Measurements from ENCODE around the gene DNAH17. TPM values are rescaled to one million over a fixed set of nuclear protein-coding genes. Genes with fewer than 3 reads are reported as not detected.

DNAH17 gene
- polyA plus RNA-seq, 4 donors, result 0.57 to 3.6 TPM; not detected in 2

- 65 to 83% (median 75%) methylated on average over 6 of the region's 6 CpGs for WGBS, 3 donors
- Histone ChIP-seq H3K36me3 (ENCODE audit: control insufficient read depth in 3 of 3, insufficient read depth in 2 of 3, low read depth in 1 of 3, low read length in 3 of 3) (no peaks in the 10 kb centered on the region), H3K27ac (ENCODE audit: low read depth in 1 of 3, low read length in 2 of 3) (no peak overlapping the region), H3K27me3 (ENCODE audit: control insufficient read depth in 3 of 3, insufficient read depth in 3 of 3, low read length in 3 of 3) (peaks cover 0 to 3% (median 0%) of the 10 kb centered on the region in 3 donors), H3K4me3 (ENCODE audit: low read depth in 1 of 3, low read length in 3 of 3) (no peak overlapping the region), H3K9me3 (ENCODE audit: control insufficient read depth in 2 of 2, insufficient read depth in 1 of 2, low read depth in 1 of 2, low read length in 1 of 2) (peaks cover 0 to 13% of the 10 kb centered on the region in 2 donors), H3K4me1 (ENCODE audit: control insufficient read depth in 3 of 3, insufficient read depth in 2 of 3, low read depth in 1 of 3, low read length in 2 of 3) (no peaks in the 10 kb centered on the region)
- FAIRE-seq (no peak), DNase-seq (no peak)
These were observed 26.7 kb downstream of the DNAH17 start for GRCh38 chr17:78550464-78550863.

- no peak for FAIRE-seq
- Histone ChIP-seq H3K36me3 (ENCODE audit: control insufficient read depth in 3 of 3, insufficient read depth in 2 of 3, low read depth in 1 of 3, low read length in 3 of 3) (no peaks in the 10 kb centered on the region), H3K4me1 (ENCODE audit: control insufficient read depth in 3 of 3, insufficient read depth in 2 of 3, low read depth in 1 of 3, low read length in 2 of 3) (no peaks in the 10 kb centered on the region), H3K4me3 (ENCODE audit: low read depth in 1 of 3, low read length in 3 of 3) (no peak overlapping the region), H3K27ac (ENCODE audit: low read depth in 1 of 3, low read length in 2 of 3) (no peak overlapping the region), H3K27me3 (ENCODE audit: control insufficient read depth in 3 of 3, insufficient read depth in 3 of 3, low read length in 3 of 3) (peaks cover 0 to 3% (median 0%) of the 10 kb centered on the region in 3 donors), H3K9me3 (ENCODE audit: control insufficient read depth in 2 of 2, insufficient read depth in 1 of 2, low read depth in 1 of 2, low read length in 1 of 2) (peaks cover 0 to 13% of the 10 kb centered on the region in 2 donors)
- 73 to 89% (median 84%) methylated on average over 5 of the region's 5 CpGs for WGBS, 3 donors
- no peak for DNase-seq
These were observed 28.5 kb downstream of the DNAH17 start for GRCh38 chr17:78548725-78549124.

DNA sequence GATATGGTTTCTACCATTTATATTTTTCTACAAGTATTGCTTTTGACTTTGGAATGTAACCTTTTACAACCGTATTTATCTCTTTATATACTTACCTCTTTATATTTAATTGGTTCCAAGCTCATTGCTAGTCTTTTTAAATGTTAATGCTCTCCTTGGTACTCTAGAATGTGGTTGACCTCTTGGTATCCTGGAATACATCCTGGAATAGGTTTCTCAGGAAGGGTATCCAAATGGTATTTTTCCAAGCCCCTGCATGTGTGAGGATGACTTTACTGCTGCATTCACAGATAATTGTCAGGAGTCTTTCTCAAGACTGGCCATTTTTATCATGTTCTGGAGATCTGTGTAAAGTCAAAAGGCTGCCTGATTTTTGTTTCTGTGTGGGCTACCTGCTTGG lies 30.2 kb downstream of the DNAH17 start:
- H3K4me3 ChIP-seq (ENCODE audit: low read depth in 1 of 3, low read length in 3 of 3), result no peak overlapping the region
- no peaks in the 10 kb centered on the region for H3K36me3 ChIP-seq (ENCODE audit: control insufficient read depth in 3 of 3, insufficient read depth in 2 of 3, low read depth in 1 of 3, low read length in 3 of 3)
- peaks cover 0 to 3% (median 0%) of the 10 kb centered on the region in 3 donors for H3K27me3 ChIP-seq (ENCODE audit: control insufficient read depth in 3 of 3, insufficient read depth in 3 of 3, low read length in 3 of 3)
- DNase-seq (no peak), FAIRE-seq (no peak)
- no peaks in the 10 kb centered on the region for H3K4me1 ChIP-seq (ENCODE audit: control insufficient read depth in 3 of 3, insufficient read depth in 2 of 3, low read depth in 1 of 3, low read length in 2 of 3)
- no peak overlapping the region for H3K27ac ChIP-seq (ENCODE audit: low read depth in 1 of 3, low read length in 2 of 3)
- 56 to 74% (median 61%) methylated on average over 1 of the region's 1 CpG for WGBS, 3 donors
- H3K9me3 ChIP-seq (ENCODE audit: control insufficient read depth in 2 of 2, insufficient read depth in 1 of 2, low read depth in 1 of 2, low read length in 1 of 2), result peaks cover 0 to 15% of the 10 kb centered on the region in 2 donors

DNA sequence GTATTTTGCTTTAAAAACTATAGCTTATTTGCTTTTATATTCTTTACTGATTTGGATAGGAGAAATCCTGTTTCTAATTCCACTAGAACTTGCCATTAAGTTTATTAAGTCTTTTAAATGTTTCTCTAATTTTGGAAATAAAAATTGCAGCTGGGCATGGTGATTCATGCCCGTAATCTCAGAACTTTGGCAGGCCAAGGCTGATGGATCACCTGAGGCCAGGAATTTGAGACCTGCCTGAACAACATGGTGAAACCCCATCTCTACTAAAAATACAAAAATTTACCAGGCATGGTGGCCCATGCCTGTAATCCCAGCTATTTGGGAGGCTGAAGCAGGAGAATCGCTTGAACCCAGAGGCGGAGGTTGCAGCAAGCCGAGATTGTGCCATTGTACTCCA lies 30.7 kb downstream of the DNAH17 start:
- H3K27me3 ChIP-seq (ENCODE audit: control insufficient read depth in 3 of 3, insufficient read depth in 3 of 3, low read length in 3 of 3), result peaks cover 0 to 3% (median 0%) of the 10 kb centered on the region in 3 donors
- H3K9me3 ChIP-seq (ENCODE audit: control insufficient read depth in 2 of 2, insufficient read depth in 1 of 2, low read depth in 1 of 2, low read length in 1 of 2), result peaks cover 0 to 15% of the 10 kb centered on the region in 2 donors
- WGBS, 3 donors, result 96 to 97% (median 97%) methylated on average over 4 of the region's 4 CpGs
- no peaks in the 10 kb centered on the region for H3K36me3 ChIP-seq (ENCODE audit: control insufficient read depth in 3 of 3, insufficient read depth in 2 of 3, low read depth in 1 of 3, low read length in 3 of 3)
- H3K4me3 ChIP-seq (ENCODE audit: low read depth in 1 of 3, low read length in 3 of 3), result no peak overlapping the region
- no peaks in the 10 kb centered on the region for H3K4me1 ChIP-seq (ENCODE audit: control insufficient read depth in 3 of 3, insufficient read depth in 2 of 3, low read depth in 1 of 3, low read length in 2 of 3)
- no peak for FAIRE-seq
- no peak overlapping the region for H3K27ac ChIP-seq (ENCODE audit: low read depth in 1 of 3, low read length in 2 of 3)
- DNase-seq, result no peak

GRCh38 chr17:78544881-78545755 lies 32.1 kb downstream of the DNAH17 start:
- FAIRE-seq (no peak), DNase-seq (no peak)
- Histone ChIP-seq H3K36me3 (ENCODE audit: control insufficient read depth in 3 of 3, insufficient read depth in 2 of 3, low read depth in 1 of 3, low read length in 3 of 3) (no peaks in the 10 kb centered on the region), H3K4me1 (ENCODE audit: control insufficient read depth in 3 of 3, insufficient read depth in 2 of 3, low read depth in 1 of 3, low read length in 2 of 3) (no peaks in the 10 kb centered on the region), H3K27ac (ENCODE audit: low read depth in 1 of 3, low read length in 2 of 3) (no peak overlapping the region), H3K27me3 (ENCODE audit: control insufficient read depth in 3 of 3, insufficient read depth in 3 of 3, low read length in 3 of 3) (peaks cover 0 to 1% (median 0%) of the 10 kb centered on the region in 3 donors), H3K9me3 (ENCODE audit: control insufficient read depth in 2 of 2, insufficient read depth in 1 of 2, low read depth in 1 of 2, low read length in 1 of 2) (peaks cover 0 to 10% of the 10 kb centered on the region in 2 donors), H3K4me3 (ENCODE audit: low read depth in 1 of 3, low read length in 3 of 3) (no peak overlapping the region)
- WGBS, 3 donors, result 50 to 67% (median 62%) methylated on average over 17 of the region's 17 CpGs

DNA sequence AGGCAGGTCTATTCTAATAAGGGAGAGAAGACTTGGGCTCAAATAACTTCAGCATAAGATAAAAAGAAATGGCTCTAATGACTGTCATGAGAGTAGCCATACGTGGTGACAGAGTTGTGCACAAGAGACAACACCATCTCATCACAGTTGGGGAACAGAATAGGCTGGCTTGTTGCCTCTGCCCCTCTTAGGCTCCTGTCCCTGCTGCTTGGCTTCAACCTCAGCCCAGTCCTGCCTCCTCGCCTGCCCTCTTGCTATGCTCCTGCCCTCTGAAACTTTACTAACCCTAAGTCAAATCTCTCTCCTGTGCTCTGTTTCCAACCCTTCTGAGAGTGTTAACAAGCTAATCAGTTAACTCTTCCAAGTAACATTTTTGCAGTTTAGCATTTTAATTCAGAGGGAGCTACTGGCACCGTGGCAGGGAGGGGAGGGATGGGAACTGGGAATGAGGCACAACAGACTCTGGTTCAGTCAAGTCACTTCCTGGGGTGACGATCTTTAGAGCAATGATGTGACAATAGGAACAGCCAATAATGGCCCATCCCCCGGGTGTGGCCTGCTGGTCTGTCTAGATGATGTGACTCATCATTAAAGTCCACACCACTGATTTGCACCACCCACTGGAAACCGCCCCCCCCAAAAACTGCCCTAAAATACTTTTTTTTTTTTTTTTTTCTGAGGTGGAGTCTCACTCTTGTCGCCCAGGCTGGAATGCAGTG lies 35.5 kb downstream of the DNAH17 start:
- Histone ChIP-seq H3K9me3 (ENCODE audit: control insufficient read depth in 2 of 2, insufficient read depth in 1 of 2, low read depth in 1 of 2, low read length in 1 of 2) (peaks cover 0 to 5% of the 10 kb centered on the region in 2 donors), H3K36me3 (ENCODE audit: control insufficient read depth in 3 of 3, insufficient read depth in 2 of 3, low read depth in 1 of 3, low read length in 3 of 3) (no peaks in the 10 kb centered on the region), H3K27me3 (ENCODE audit: control insufficient read depth in 3 of 3, insufficient read depth in 3 of 3, low read length in 3 of 3) (no peaks in the 10 kb centered on the region), H3K27ac (ENCODE audit: low read depth in 1 of 3, low read length in 2 of 3) (no peak overlapping the region), H3K4me3 (ENCODE audit: low read depth in 1 of 3, low read length in 3 of 3) (no peak overlapping the region), H3K4me1 (ENCODE audit: control insufficient read depth in 3 of 3, insufficient read depth in 2 of 3, low read depth in 1 of 3, low read length in 2 of 3) (no peaks in the 10 kb centered on the region)
- DNase-seq (peak in 1 of 2 donors; percentile 10), FAIRE-seq (no peak)
- WGBS, 3 donors, result 57 to 72% (median 58%) methylated on average over 6 to 7 of the region's 7 CpGs

- Histone ChIP-seq H3K4me3 (ENCODE audit: low read depth in 1 of 3, low read length in 3 of 3) (no peak overlapping the region), H3K4me1 (ENCODE audit: control insufficient read depth in 3 of 3, insufficient read depth in 2 of 3, low read depth in 1 of 3, low read length in 2 of 3) (no peaks in the 10 kb centered on the region), H3K9me3 (ENCODE audit: control insufficient read depth in 2 of 2, insufficient read depth in 1 of 2, low read depth in 1 of 2, low read length in 1 of 2) (peaks cover 0 to 2% of the 10 kb centered on the region in 2 donors), H3K27me3 (ENCODE audit: control insufficient read depth in 3 of 3, insufficient read depth in 3 of 3, low read length in 3 of 3) (no peaks in the 10 kb centered on the region), H3K27ac (ENCODE audit: low read depth in 1 of 3, low read length in 2 of 3) (no peak overlapping the region), H3K36me3 (ENCODE audit: control insufficient read depth in 3 of 3, insufficient read depth in 2 of 3, low read depth in 1 of 3, low read length in 3 of 3) (no peaks in the 10 kb centered on the region)
- WGBS, 3 donors, result 89 to 95% (median 93%) methylated on average over 11 of the region's 11 CpGs
- FAIRE-seq, result no peak
- no peak for DNase-seq
These were observed 37.4 kb downstream of the DNAH17 start for GRCh38 chr17:78539781-78540180.

GRCh38 chr17:78538033-78538776 lies 39.0 kb downstream of the DNAH17 start:
- 70 to 82% (median 70%) methylated on average over 10 of the region's 10 CpGs for WGBS, 3 donors

More at GRCh38 chr17:78538033-78538776, 39.0 kb downstream of the DNAH17 start:
- Histone ChIP-seq H3K27me3 (ENCODE audit: control insufficient read depth in 3 of 3, insufficient read depth in 3 of 3, low read length in 3 of 3) (no peaks in the 10 kb centered on the region), H3K4me1 (ENCODE audit: control insufficient read depth in 3 of 3, insufficient read depth in 2 of 3, low read depth in 1 of 3, low read length in 2 of 3) (no peaks in the 10 kb centered on the region), H3K4me3 (ENCODE audit: low read depth in 1 of 3, low read length in 3 of 3) (no peak overlapping the region), H3K9me3 (ENCODE audit: control insufficient read depth in 2 of 2, insufficient read depth in 1 of 2, low read depth in 1 of 2, low read length in 1 of 2) (peaks cover 0 to 3% of the 10 kb centered on the region in 2 donors), H3K27ac (ENCODE audit: low read depth in 1 of 3, low read length in 2 of 3) (no peak overlapping the region), H3K36me3 (ENCODE audit: control insufficient read depth in 3 of 3, insufficient read depth in 2 of 3, low read depth in 1 of 3, low read length in 3 of 3) (no peaks in the 10 kb centered on the region)
- FAIRE-seq, result no peak
- DNase-seq, result no peak

All from small intestine (tissue), 7 donors.